PFSK-1 (cell line): ENCODE results near the gene BRD7.

Experiments
- FOXP2 ChIP-seq: optimal IDR thresholded peaks from 2 replicates; pipeline ENCODE3; 2011; ENCODE audit warnings: borderline replicate concordance, control low read depth, inconsistent platforms; ENCODE audit not compliant: insufficient read depth; ENCODE audit errors: extremely low read length, extremely low read depth
- POLR2AphosphoS5 ChIP-seq: IDR thresholded peaks from 2 replicates; pipeline ENCODE4 v1.6.1; 2012; ENCODE audit warnings: low read depth, mild to moderate bottlenecking, control low read depth, low read length, moderate library complexity
- SIN3A ChIP-seq: IDR thresholded peaks from 2 replicates; pipeline ENCODE4 v1.6.1; 2012; ENCODE audit warnings: mild to moderate bottlenecking, low read length, moderate library complexity, borderline replicate concordance; ENCODE audit not compliant: insufficient read depth
- TAF1 ChIP-seq: IDR thresholded peaks from 2 replicates; pipeline ENCODE4 v1.6.1; 2012; ENCODE audit warnings: low read length, control low read depth, borderline replicate concordance; ENCODE audit not compliant: insufficient read depth
- TF ChIP-seq, protein P1 (sequence below), 2 experiments: IDR thresholded peaks; 2 replicates each; pipeline versions ENCODE4 v1.6.1 to v1.8.0; 2011 to 2012; ENCODE audit warnings: low read depth in 2 of 2, low read length in 2 of 2, control low read depth in 1 of 2, inconsistent platforms in 1 of 2, mild to moderate bottlenecking in 1 of 2, moderate library complexity in 1 of 2; ENCODE audit not compliant: insufficient read depth in 1 of 2

The BRD7 gene

DNA sequence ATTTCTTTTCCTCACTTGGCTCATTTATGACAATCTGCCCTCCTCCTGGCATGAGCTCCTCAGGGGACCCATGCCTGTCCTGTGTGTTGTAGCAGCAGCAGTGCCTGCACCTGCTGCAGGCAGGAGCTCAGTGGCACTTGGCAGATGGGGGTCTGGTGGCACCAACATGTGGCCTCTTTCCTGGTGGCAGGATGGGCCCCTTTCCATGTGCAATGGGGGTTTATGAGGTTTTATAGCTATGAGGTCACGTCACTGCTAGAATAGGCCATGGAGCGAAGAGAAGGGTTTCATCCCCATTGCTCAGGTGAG is 95.5 kb downstream of the BRD7 start:
- no peak for TF ChIP-seq TAF1
- TF ChIP-seq FOXP2 = no peak
- no peak for TF ChIP-seq POLR2AphosphoS5
- TF ChIP-seq SIN3A = no peak
- TF ChIP-seq, protein P1, sequence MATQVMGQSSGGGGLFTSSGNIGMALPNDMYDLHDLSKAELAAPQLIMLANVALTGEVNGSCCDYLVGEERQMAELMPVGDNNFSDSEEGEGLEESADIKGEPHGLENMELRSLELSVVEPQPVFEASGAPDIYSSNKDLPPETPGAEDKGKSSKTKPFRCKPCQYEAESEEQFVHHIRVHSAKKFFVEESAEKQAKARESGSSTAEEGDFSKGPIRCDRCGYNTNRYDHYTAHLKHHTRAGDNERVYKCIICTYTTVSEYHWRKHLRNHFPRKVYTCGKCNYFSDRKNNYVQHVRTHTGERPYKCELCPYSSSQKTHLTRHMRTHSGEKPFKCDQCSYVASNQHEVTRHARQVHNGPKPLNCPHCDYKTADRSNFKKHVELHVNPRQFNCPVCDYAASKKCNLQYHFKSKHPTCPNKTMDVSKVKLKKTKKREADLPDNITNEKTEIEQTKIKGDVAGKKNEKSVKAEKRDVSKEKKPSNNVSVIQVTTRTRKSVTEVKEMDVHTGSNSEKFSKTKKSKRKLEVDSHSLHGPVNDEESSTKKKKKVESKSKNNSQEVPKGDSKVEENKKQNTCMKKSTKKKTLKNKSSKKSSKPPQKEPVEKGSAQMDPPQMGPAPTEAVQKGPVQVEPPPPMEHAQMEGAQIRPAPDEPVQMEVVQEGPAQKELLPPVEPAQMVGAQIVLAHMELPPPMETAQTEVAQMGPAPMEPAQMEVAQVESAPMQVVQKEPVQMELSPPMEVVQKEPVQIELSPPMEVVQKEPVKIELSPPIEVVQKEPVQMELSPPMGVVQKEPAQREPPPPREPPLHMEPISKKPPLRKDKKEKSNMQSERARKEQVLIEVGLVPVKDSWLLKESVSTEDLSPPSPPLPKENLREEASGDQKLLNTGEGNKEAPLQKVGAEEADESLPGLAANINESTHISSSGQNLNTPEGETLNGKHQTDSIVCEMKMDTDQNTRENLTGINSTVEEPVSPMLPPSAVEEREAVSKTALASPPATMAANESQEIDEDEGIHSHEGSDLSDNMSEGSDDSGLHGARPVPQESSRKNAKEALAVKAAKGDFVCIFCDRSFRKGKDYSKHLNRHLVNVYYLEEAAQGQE (IDR thresholded peaks at IDR 0.05; ENCODE audit: insufficient read depth in 1 of 2, low read depth in 2 of 2, low read length in 2 of 2) = no peak

DNA sequence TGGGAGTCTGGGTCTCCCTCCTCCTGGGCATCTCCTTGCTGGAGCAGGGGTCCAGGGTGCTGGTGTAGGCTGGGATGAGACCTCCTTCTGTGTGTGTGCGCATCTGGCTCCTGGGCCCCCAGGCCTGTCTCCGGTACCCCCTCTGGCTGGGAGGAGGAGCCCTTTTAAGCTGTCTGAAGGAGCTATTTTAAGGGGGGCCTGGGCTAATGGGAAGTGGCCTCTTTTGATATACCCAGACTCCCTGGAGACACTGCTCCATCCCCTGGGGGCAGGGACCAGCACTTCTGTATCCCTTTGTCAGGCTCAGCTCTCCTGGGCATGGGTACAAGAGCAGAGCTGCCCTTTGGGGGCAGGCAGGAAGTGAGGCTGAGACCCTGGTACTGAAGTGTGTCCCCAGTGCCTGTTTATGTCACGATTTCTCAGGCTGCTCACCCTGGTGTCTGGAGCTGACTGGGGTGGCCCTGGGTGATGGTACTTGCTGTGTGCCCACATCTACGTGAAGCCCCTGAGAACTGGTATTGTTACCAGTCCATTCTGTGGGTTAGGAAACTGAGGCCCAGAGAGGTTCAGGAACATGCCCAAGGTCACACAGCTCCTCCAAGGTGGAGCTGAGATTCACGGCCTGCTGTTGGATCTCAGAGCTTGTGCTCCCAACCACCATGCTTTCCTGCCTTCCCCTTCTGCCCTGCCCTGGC is 96.0 kb downstream of the BRD7 start:
- no peak for TF ChIP-seq FOXP2
- TF ChIP-seq SIN3A = no peak
- no peak for TF ChIP-seq POLR2AphosphoS5
- TF ChIP-seq, protein P1 (IDR thresholded peaks at IDR 0.05; ENCODE audit: insufficient read depth in 1 of 2, low read depth in 2 of 2, low read length in 2 of 2) = no peak
- no peak for TF ChIP-seq TAF1

DNA sequence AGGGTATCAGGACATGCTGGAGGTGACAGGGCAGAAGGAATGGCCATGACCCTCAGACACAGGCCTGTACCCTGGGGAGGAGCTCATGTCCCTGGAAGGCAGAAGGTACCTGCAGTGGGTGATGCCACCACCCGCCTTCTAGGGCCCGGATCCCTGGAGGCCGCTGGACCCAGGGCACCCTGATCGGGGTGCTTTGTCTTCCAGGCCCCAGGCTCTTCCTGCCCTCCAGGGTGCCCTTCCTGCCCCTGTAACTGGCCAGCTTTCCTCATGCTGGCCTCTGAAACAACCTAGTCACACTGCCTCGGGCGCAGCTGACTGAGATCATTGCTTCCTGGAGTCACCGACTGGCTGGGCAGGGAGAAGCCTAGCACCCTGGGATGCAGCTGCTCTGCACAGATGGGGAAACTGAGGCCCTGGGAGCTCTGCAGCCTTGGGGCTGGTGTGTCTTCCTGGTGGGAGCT is 96.6 kb downstream of the BRD7 start:
- TF ChIP-seq POLR2AphosphoS5 = no peak
- no peak for TF ChIP-seq SIN3A
- TF ChIP-seq, protein P1 (IDR thresholded peaks at IDR 0.05; ENCODE audit: insufficient read depth in 1 of 2, low read depth in 2 of 2, low read length in 2 of 2) = no peak
- TF ChIP-seq FOXP2 = no peak
- TF ChIP-seq TAF1 = no peak

DNA sequence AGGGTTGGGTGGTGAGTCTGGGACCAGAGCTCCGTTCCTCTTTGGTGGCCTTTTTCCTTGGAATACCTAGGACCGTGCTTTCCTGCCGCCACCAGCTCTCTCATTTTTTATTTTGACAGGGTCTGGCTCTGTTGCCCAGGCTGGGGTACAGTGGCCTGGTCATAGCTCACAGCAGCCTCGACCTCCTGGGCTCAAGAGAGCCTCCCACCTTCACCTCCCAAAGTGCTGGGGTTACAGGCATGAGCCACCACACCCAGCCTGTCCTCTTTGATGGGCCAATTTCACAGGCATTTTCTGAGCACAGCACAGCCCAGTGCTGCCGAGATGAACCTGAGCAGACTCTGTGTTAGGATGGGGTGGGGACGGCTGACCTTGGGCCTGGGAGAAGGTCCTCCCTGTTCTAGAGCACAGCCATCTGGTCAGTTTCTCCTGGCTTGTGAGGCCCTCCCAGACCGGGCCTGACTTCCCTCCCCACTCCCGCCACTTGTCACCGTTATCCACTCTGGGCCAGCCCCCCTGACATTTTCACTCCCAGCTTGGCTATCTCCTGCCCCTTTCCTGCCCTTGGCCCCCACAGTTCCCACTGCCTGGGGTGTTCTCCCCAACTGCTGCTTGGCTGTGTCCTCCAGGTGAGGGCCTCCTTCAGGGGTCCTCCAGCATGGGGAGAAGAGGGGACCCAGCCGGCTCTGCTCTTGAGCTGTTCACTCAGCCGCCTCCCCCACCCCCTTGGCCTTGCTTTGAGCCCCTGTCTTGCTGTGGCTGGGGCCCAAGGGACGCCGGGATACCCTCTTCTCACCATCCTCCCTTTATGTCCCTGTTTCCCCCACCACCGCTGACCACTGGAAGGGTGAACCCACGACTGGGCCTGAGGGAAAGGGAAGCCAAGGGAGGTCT is 97.4 kb downstream of the BRD7 start:
- TF ChIP-seq, protein P1 (IDR thresholded peaks at IDR 0.05; ENCODE audit: insufficient read depth in 1 of 2, low read depth in 2 of 2, low read length in 2 of 2) = no peak
- no peak for TF ChIP-seq FOXP2
- TF ChIP-seq SIN3A = no peak
- no peak for TF ChIP-seq POLR2AphosphoS5
- no peak for TF ChIP-seq TAF1
